ENCODE data around the gene CYB561. TPM values are rescaled to one million over a fixed set of nuclear protein-coding genes. Genes with fewer than 3 reads are reported as not detected.
A peak's percentile ranks its signal among the peaks of the same experiment; 100 is the strongest.

The CYB561 gene
- total RNA-seq, 1 experiment from 2014 or later: 35.1 TPM

DNA sequence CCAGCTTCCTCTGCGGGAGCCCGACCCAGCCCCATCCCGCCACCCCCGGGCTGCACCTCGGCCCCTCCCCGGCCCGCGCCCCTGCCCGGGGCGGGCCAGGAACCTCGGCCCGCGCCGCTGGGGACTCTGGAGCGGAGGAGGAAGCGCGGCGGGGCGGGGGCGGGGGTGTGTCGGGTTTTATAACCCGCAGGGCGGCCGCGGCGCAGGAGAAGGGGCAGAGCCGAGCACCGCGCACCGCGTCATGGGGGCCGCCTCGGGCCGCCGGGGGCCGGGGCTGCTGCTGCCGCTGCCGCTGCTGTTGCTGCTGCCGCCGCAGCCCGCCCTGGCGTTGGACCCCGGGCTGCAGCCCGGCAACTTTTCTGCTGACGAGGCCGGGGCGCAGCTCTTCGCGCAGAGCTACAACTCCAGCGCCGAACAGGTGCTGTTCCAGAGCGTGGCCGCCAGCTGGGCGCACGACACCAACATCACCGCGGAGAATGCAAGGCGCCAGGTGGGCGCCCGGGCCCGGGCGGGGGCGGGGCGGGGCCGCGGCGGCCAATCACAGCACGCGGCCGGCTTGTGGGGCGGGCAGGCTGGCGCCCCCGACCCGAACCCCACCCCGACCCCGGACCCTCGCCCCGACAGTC lies 30.9 kb upstream of the CYB561 start, which contains the start of gene ACE (continued):
- TF ChIP-seq, protein P1, sequence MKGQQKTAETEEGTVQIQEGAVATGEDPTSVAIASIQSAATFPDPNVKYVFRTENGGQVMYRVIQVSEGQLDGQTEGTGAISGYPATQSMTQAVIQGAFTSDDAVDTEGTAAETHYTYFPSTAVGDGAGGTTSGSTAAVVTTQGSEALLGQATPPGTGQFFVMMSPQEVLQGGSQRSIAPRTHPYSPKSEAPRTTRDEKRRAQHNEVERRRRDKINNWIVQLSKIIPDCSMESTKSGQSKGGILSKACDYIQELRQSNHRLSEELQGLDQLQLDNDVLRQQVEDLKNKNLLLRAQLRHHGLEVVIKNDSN (CRISPR knock-in tag; IDR thresholded peaks at IDR 0.05): no peak
- TF ChIP-seq, protein P2, sequence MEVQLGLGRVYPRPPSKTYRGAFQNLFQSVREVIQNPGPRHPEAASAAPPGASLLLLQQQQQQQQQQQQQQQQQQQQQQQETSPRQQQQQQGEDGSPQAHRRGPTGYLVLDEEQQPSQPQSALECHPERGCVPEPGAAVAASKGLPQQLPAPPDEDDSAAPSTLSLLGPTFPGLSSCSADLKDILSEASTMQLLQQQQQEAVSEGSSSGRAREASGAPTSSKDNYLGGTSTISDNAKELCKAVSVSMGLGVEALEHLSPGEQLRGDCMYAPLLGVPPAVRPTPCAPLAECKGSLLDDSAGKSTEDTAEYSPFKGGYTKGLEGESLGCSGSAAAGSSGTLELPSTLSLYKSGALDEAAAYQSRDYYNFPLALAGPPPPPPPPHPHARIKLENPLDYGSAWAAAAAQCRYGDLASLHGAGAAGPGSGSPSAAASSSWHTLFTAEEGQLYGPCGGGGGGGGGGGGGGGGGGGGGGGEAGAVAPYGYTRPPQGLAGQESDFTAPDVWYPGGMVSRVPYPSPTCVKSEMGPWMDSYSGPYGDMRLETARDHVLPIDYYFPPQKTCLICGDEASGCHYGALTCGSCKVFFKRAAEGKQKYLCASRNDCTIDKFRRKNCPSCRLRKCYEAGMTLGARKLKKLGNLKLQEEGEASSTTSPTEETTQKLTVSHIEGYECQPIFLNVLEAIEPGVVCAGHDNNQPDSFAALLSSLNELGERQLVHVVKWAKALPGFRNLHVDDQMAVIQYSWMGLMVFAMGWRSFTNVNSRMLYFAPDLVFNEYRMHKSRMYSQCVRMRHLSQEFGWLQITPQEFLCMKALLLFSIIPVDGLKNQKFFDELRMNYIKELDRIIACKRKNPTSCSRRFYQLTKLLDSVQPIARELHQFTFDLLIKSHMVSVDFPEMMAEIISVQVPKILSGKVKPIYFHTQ (CRISPR knock-in tag; IDR thresholded peaks at IDR 0.05): no peak
- TF ChIP-seq, protein P3, sequence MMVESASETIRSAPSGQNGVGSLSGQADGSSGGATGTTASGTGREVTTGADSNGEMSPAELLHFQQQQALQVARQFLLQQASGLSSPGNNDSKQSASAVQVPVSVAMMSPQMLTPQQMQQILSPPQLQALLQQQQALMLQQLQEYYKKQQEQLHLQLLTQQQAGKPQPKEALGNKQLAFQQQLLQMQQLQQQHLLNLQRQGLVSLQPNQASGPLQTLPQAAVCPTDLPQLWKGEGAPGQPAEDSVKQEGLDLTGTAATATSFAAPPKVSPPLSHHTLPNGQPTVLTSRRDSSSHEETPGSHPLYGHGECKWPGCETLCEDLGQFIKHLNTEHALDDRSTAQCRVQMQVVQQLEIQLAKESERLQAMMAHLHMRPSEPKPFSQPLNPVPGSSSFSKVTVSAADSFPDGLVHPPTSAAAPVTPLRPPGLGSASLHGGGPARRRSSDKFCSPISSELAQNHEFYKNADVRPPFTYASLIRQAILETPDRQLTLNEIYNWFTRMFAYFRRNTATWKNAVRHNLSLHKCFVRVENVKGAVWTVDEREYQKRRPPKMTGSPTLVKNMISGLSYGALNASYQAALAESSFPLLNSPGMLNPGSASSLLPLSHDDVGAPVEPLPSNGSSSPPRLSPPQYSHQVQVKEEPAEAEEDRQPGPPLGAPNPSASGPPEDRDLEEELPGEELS (CRISPR knock-in tag; IDR thresholded peaks at IDR 0.05): peak; percentile 84; the same call in 1 of the 2 replicates
- TF ChIP-seq IRF2 (CRISPR knock-in tag; IDR thresholded peaks at IDR 0.05; ENCODE audit: borderline replicate concordance, low read depth): no peak
- TF ChIP-seq FOXK1 (CRISPR knock-in tag; IDR thresholded peaks at IDR 0.05): peak; percentile 50; the same call in 1 of the 2 replicates
- no peak for TF ChIP-seq NR1H2 (CRISPR knock-in tag; IDR thresholded peaks at IDR 0.05)
- TF ChIP-seq, protein P4, sequence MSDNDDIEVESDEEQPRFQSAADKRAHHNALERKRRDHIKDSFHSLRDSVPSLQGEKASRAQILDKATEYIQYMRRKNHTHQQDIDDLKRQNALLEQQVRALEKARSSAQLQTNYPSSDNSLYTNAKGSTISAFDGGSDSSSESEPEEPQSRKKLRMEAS (CRISPR knock-in tag; IDR thresholded peaks at IDR 0.05): no peak
- 0 out of 2 replicates have a peak, but pooled peaks have one; percentile 30 for TF ChIP-seq CREM (CRISPR knock-in tag; IDR thresholded peaks at IDR 0.05)
- TF ChIP-seq SOX15 (CRISPR knock-in tag; IDR thresholded peaks at IDR 0.05): no peak
- TF ChIP-seq, protein P5, sequence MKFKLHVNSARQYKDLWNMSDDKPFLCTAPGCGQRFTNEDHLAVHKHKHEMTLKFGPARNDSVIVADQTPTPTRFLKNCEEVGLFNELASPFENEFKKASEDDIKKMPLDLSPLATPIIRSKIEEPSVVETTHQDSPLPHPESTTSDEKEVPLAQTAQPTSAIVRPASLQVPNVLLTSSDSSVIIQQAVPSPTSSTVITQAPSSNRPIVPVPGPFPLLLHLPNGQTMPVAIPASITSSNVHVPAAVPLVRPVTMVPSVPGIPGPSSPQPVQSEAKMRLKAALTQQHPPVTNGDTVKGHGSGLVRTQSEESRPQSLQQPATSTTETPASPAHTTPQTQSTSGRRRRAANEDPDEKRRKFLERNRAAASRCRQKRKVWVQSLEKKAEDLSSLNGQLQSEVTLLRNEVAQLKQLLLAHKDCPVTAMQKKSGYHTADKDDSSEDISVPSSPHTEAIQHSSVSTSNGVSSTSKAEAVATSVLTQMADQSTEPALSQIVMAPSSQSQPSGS (CRISPR knock-in tag; IDR thresholded peaks at IDR 0.05; ENCODE audit: borderline replicate concordance, low read depth): no peak
- TF ChIP-seq, protein P6, sequence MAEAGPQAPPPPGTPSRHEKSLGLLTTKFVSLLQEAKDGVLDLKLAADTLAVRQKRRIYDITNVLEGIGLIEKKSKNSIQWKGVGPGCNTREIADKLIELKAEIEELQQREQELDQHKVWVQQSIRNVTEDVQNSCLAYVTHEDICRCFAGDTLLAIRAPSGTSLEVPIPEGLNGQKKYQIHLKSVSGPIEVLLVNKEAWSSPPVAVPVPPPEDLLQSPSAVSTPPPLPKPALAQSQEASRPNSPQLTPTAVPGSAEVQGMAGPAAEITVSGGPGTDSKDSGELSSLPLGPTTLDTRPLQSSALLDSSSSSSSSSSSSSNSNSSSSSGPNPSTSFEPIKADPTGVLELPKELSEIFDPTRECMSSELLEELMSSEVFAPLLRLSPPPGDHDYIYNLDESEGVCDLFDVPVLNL (CRISPR knock-in tag; IDR thresholded peaks at IDR 0.05; ENCODE audit: borderline replicate concordance, low read depth): no peak

DNA sequence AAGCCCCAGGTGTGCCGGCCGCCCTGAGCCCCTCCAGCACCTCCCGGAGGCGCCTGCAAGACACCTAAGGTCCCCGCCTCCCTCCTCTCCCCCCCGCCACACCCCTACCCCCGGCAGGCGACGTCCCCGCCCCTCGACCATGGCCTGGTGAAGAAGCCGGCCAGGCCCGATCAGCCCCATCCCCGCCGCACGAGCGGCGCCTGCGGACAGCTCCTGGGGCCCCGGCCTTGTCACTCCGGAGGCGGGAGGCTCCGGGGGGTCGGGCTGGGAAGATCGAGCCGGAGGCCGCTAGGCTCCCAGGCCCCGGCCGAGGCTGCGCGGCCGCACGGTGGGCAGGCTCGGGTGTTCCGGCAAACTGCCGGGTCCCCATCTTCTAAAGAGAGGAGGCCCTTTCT lies 30.4 kb upstream of the CYB561 start:
- no peaks in the 10 kb centered on the region for H3K36me3 Mint-ChIP-seq
- ATAC-seq (peak; percentile 9), DNase-seq (ENCODE audit: low spot score) (peak; percentile 65)
- peaks cover 28% of the 10 kb centered on the region for H3K27me3 Mint-ChIP-seq (ENCODE audit: low read depth)
- ChIA-PET POLR2A (interaction anchor here (0.9 kb wide), 2 partner anchors 34 to 36 kb away, joined by 3 read pairs; no protein-coding TSS in a partner anchor), CTCF (interaction anchor here (0.6 to 11.3 kb wide), 13 partner anchors 11 to 372 kb away, joined by 3 to 298 read pairs (median 6); partner anchors contain the start of genes CYB561, KCNH6 and MAP3K3)
- H3K9me3 Mint-ChIP-seq: no peaks in the 10 kb centered on the region
- TF ChIP-seq, protein P7, sequence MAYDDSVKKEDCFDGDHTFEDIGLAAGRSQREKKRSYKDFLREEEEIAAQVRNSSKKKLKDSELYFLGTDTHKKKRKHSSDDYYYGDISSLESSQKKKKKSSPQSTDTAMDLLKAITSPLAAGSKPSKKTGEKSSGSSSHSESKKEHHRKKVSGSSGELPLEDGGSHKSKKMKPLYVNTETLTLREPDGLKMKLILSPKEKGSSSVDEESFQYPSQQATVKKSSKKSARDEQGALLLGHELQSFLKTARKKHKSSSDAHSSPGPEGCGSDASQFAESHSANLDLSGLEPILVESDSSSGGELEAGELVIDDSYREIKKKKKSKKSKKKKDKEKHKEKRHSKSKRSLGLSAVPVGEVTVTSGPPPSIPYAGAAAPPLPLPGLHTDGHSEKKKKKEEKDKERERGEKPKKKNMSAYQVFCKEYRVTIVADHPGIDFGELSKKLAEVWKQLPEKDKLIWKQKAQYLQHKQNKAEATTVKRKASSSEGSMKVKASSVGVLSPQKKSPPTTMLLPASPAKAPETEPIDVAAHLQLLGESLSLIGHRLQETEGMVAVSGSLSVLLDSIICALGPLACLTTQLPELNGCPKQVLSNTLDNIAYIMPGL (CRISPR knock-in tag; IDR thresholded peaks at IDR 0.05): 0 out of 2 replicates have a peak, but pooled peaks have one; percentile 18
- TF ChIP-seq, protein P8, sequence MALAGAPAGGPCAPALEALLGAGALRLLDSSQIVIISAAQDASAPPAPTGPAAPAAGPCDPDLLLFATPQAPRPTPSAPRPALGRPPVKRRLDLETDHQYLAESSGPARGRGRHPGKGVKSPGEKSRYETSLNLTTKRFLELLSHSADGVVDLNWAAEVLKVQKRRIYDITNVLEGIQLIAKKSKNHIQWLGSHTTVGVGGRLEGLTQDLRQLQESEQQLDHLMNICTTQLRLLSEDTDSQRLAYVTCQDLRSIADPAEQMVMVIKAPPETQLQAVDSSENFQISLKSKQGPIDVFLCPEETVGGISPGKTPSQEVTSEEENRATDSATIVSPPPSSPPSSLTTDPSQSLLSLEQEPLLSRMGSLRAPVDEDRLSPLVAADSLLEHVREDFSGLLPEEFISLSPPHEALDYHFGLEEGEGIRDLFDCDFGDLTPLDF (CRISPR knock-in tag; IDR thresholded peaks at IDR 0.05): no peak
- no peak overlapping the region for H3K27ac Mint-ChIP-seq
- peaks cover 32% of the 10 kb centered on the region for H3K4me1 Mint-ChIP-seq
- peak overlapping the region; percentile 66 for H3K4me3 Mint-ChIP-seq

All from WTC11 (cell line).